Ureter (tissue), 1 donor: Measurements from ENCODE around the gene ACBD6. TPM values are rescaled to one million over a fixed set of nuclear protein-coding genes. Genes with fewer than 3 reads are reported as not detected.

Experiments used
- DNase-seq: peaks from one replicate; pipeline ENCODE4 v3.0.0-alpha.2; 2020; ENCODE audit warnings: low spot score
- total RNA-seq: library from RNA; stranded (reverse); gene quantifications from one replicate; pipeline ENCODE4 v1.2.4, GENCODE V29; 2023
- donor health status: DM: yes; HTN: yes; CAD: no.

The ACBD6 gene
- total RNA-seq, 1 donor from 2014 or later: 48.2 TPM

- DNase-seq: no peak
Measured at GRCh38 chr1:180255536-180256340, 246.6 kb downstream of the ACBD6 start.

- DNase-seq: no peak
Measured at GRCh38 chr1:180254854-180255253, 247.5 kb downstream of the ACBD6 start.

GRCh38 chr1:180254496-180254819, 247.9 kb downstream of the ACBD6 start:
- no peak for DNase-seq

GRCh38 chr1:180253585-180254495, 248.5 kb downstream of the ACBD6 start:
- no peak for DNase-seq

- peak; percentile 65 for DNase-seq
Measured at GRCh38 chr1:180252638-180253536, 249.5 kb downstream of the ACBD6 start.

GRCh38 chr1:180251526-180252305, 250.7 kb downstream of the ACBD6 start:
- no peak for DNase-seq

- no peak for DNase-seq
Measured at GRCh38 chr1:180250883-180251509, 251.4 kb downstream of the ACBD6 start.

GRCh38 chr1:180250499-180250770, 251.9 kb downstream of the ACBD6 start:
- no peak for DNase-seq

GRCh38 chr1:180249725-180250498, 252.5 kb downstream of the ACBD6 start:
- no peak for DNase-seq

- no peak for DNase-seq
Measured at GRCh38 chr1:180248731-180249681, 253.4 kb downstream of the ACBD6 start.

GRCh38 chr1:180248176-180248575, 254.2 kb downstream of the ACBD6 start:
- no peak for DNase-seq

GRCh38 chr1:180247580-180247979, 254.8 kb downstream of the ACBD6 start:
- no peak for DNase-seq

- no peak for DNase-seq
Measured at GRCh38 chr1:180247061-180247460, 255.3 kb downstream of the ACBD6 start.

- no peak for DNase-seq
Measured at GRCh38 chr1:180246579-180246978, 255.8 kb downstream of the ACBD6 start.

- no peak for DNase-seq
Measured at GRCh38 chr1:180244840-180245239, 257.5 kb downstream of the ACBD6 start.

- no peak for DNase-seq
Measured at GRCh38 chr1:180243517-180244221, 258.7 kb downstream of the ACBD6 start.

- DNase-seq: no peak
Measured at GRCh38 chr1:180241716-180242544, 260.4 kb downstream of the ACBD6 start.
